GM23338 (cell line): ENCODE measurements around the gene FAM120A. TPM values are rescaled to one million over a fixed set of nuclear protein-coding genes. Genes with fewer than 3 reads are reported as not detected.
A peak's percentile ranks its signal among the peaks of the same experiment; 100 is the strongest.

Source experiments
- ATAC-seq: fragments of 200-7000 bp; cut with Tn5 transposase; 3 replicates; pipeline ENCODE4 v1.9.1; 2020
- DNase-seq: peaks from one replicate; pipeline ENCODE4 v3.0.0-alpha.2; 2015; ENCODE audit warnings: low spot score
- H2AFZ ChIP-seq: fragments of 200-600 bp; sonication (generic); 2 replicates; pipeline ENCODE4 v1.8.0; 2016; ENCODE audit warnings: antibody characterized with exemption, mild to moderate bottlenecking, moderate library complexity
- H3F3A ChIP-seq: fragments of 200-600 bp; sonication (generic); replicated peaks from 2 replicates; pipeline ENCODE4 v1.8.0; 2017; ENCODE audit warnings: antibody characterized with exemption, mixed run types, low read depth
- H3K27ac ChIP-seq: fragments of 200-600 bp; sonication (generic); 2 replicates; pipeline ENCODE4 v1.6.1; 2016; ENCODE audit warnings: low read depth
- H3K27me3 ChIP-seq: fragments of 200-600 bp; sonication (generic); 2 replicates; pipeline ENCODE4 v1.8.0; 2016; ENCODE audit warnings: mild to moderate bottlenecking, mixed run types, moderate library complexity; ENCODE audit not compliant: insufficient read depth
- H3K36me3 ChIP-seq: fragments of 200-600 bp; sonication (generic); 2 replicates; pipeline ENCODE4 v1.8.0; 2016; ENCODE audit warnings: mild to moderate bottlenecking; ENCODE audit not compliant: insufficient read depth
- H3K4me1 ChIP-seq: fragments of 200-600 bp; sonication (generic); 2 replicates; pipeline ENCODE4 v1.8.0; 2016; ENCODE audit warnings: mild to moderate bottlenecking, moderate library complexity; ENCODE audit not compliant: insufficient read depth
- H3K4me2 ChIP-seq: fragments of 200-600 bp; sonication (generic); 2 replicates; pipeline ENCODE4 v1.7.1; 2017; ENCODE audit warnings: mixed run types
- H3K4me3 ChIP-seq: fragments of 200-600 bp; sonication (generic); 2 replicates; pipeline ENCODE4 v1.6.1; 2016; ENCODE audit warnings: mixed run types
- H3K79me2 ChIP-seq: fragments of 200-600 bp; sonication (generic); replicated peaks from 2 replicates; pipeline ENCODE4 v1.8.0; 2017; ENCODE audit warnings: mild to moderate bottlenecking; ENCODE audit not compliant: insufficient read depth
- H3K9me2 ChIP-seq: fragments of 200-600 bp; sonication (generic); 2 replicates; pipeline ENCODE4 v1.8.0; 2017; ENCODE audit not compliant: insufficient read depth
- H4K20me1 ChIP-seq: fragments of 200-600 bp; sonication (generic); replicated peaks from 2 replicates; pipeline ENCODE4 v1.8.0; 2017; ENCODE audit warnings: mild to moderate bottlenecking; ENCODE audit not compliant: insufficient read depth
- H3K27ac Mint-ChIP-seq: 2 replicates; pipeline ENCODE4 v1.8.0; 2020; ENCODE audit warnings: inconsistent platforms, mild to moderate bottlenecking, moderate library complexity, mixed read lengths
- H3K27me3 Mint-ChIP-seq: 3 replicates; pipeline ENCODE4 v1.8.0; 2022; ENCODE audit warnings: low read depth, mild to moderate bottlenecking, moderate library complexity, mixed read lengths, inconsistent platforms; ENCODE audit not compliant: insufficient read depth, poor library complexity
- H3K36me3 Mint-ChIP-seq: 3 replicates; pipeline ENCODE4 v1.8.0; 2021; ENCODE audit warnings: low read depth, mild to moderate bottlenecking, inconsistent platforms, moderate library complexity, mixed read lengths
- H3K4me1 Mint-ChIP-seq: 3 replicates; pipeline ENCODE4 v1.8.0; 2020; ENCODE audit warnings: mild to moderate bottlenecking, inconsistent platforms, mixed read lengths
- H3K4me3 Mint-ChIP-seq: 3 replicates; pipeline ENCODE4 v1.8.0; 2021; ENCODE audit warnings: moderate library complexity, mild to moderate bottlenecking, inconsistent platforms, mixed read lengths
- H3K9me3 Mint-ChIP-seq: 3 replicates; pipeline ENCODE4 v1.8.0; 2020; ENCODE audit warnings: moderate library complexity, mild to moderate bottlenecking, inconsistent platforms, mixed read lengths
- CREB1 ChIP-seq: fragments of 250-450 bp; sonication (Bioruptor Pico); IDR thresholded peaks from 2 replicates; pipeline ENCODE4 v1.5.0; 2020; ENCODE audit warnings: low read depth, mild to moderate bottlenecking, moderate library complexity
- EZH2 ChIP-seq: fragments of 200-600 bp; sonication (generic); IDR thresholded peaks from one replicate; pipeline ENCODE4 v1.8.0; 2017; ENCODE audit warnings: antibody characterized with exemption, mild to moderate bottlenecking, low read depth; ENCODE audit not compliant: unreplicated experiment
- EZH2phosphoT487 ChIP-seq: fragments of 200-600 bp; sonication (generic); IDR thresholded peaks from one replicate; pipeline ENCODE4 v1.8.1; 2018; ENCODE audit warnings: antibody characterized with exemption; ENCODE audit not compliant: unreplicated experiment
- JUNB ChIP-seq: IDR thresholded peaks from one replicate; pipeline ENCODE4 v1.6.1; 2016; ENCODE audit warnings: antibody characterized with exemption; ENCODE audit not compliant: unreplicated experiment
- POLR2AphosphoS5 ChIP-seq: IDR thresholded peaks from 2 replicates; pipeline ENCODE4 v1.6.1; 2016; ENCODE audit warnings: antibody characterized with exemption, low read depth
- STAT1 ChIP-seq: IDR thresholded peaks from one replicate; pipeline ENCODE4 v1.6.1; 2016; ENCODE audit warnings: antibody characterized with exemption; ENCODE audit not compliant: unreplicated experiment
- ZNF114 ChIP-seq: fragments of 250-450 bp; sonication (Bioruptor Pico); IDR thresholded peaks from 2 replicates; pipeline ENCODE4 v1.5.0; 2020; ENCODE audit warnings: mild to moderate bottlenecking, moderate library complexity
- ZNF331 ChIP-seq: fragments of 250-450 bp; sonication (Bioruptor Pico); IDR thresholded peaks from 2 replicates; pipeline ENCODE4 v1.5.0; 2020; ENCODE audit warnings: low read depth, mild to moderate bottlenecking, moderate library complexity
- polyA plus RNA-seq: library from polyadenylated mRNA; unstranded; fragments of >200 nt; fragmentation: Nextera tagmentation; extraction: Ambion mirVana; gene quantifications from 2 replicates; pipeline ENCODE4 v1.2.1, GENCODE V29; 2016
- total RNA-seq: library from RNA; depleted of rRNA; stranded (reverse); fragments of >200 nt; shearing (Covaris generic); gene quantifications from 2 replicates; pipeline ENCODE4 v1.2.3, GENCODE V29; 2014
- TF ChIP-seq, protein P1 (sequence below): IDR thresholded peaks from 2 replicates; pipeline ENCODE4 v1.6.1; 2016; ENCODE audit warnings: antibody characterized with exemption

The FAM120A gene
- total and polyA plus RNA-seq, 2 experiments from 2014 or later, result 28.2 to 52.5 TPM

DNA sequence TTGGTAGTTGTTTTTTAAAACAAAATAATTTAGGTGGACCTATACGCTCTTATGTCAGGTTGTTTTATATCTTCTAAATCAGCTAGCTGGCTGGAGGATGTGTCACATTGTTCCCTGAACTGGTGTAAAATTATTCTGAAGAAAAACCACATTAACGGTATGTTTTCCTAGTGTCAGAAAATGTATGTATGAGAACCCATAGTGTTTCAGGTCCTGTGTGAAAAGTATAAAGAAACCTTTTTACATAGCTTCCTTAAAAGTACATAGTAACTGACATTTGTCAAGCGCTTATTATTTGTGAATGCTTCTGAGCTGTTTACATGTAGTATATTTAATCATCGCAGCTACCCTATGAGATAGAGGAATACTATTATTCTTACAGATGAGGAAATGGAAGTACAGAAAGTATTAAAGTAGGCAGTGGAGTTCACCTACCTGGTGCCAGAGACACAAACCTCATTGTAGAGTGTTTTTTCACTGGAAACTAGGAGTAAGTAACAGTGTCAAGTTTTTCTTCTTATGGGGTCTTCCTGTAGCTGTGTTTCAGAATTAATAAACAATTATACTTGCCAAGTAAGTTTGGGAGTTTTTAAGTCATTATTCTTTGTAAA, 12.3 kb downstream of the FAM120A start:
- Mint-ChIP-seq H3K27ac (peak overlapping the region; percentile 84), H3K36me3 (no peaks in the 10 kb centered on the region), H3K4me3 (no peak overlapping the region; the same call in 2 of the 3 replicates), H3K4me1 (peaks cover 80% of the 10 kb centered on the region), H3K27me3 (peaks cover 2% of the 10 kb centered on the region), H3K9me3 (no peaks in the 10 kb centered on the region)
- DNase-seq, result no peak
- H3K4me2 ChIP-seq, result 0 out of 2 replicates have a peak overlapping the region, but pooled peaks have one; percentile 9
- H3K27ac ChIP-seq, result peak overlapping the region; percentile 64
- no peaks in the 10 kb centered on the region for H3K36me3 ChIP-seq
- ATAC-seq, result no peak
- H3K4me3 ChIP-seq, result no peak overlapping the region
- H3K27me3 ChIP-seq, result no peaks in the 10 kb centered on the region
- no peaks in the 10 kb centered on the region for H3K9me2 ChIP-seq
- TF ChIP-seq JUNB (no peak), STAT1 (no peak), ZNF114 (CRISPR knock-in tag) (no peak), CREB1 (CRISPR knock-in tag) (no peak), EZH2 (no peak)
- H3K79me2 ChIP-seq, result peaks cover 99% of the 10 kb centered on the region
- H3F3A ChIP-seq, result no peaks in the 10 kb centered on the region
- H3K4me1 ChIP-seq, result peaks cover 79% of the 10 kb centered on the region
- H2AFZ ChIP-seq, result no peak overlapping the region
- peaks cover 24% of the 10 kb centered on the region; the same call in 1 of the 2 replicates for H4K20me1 ChIP-seq

DNA sequence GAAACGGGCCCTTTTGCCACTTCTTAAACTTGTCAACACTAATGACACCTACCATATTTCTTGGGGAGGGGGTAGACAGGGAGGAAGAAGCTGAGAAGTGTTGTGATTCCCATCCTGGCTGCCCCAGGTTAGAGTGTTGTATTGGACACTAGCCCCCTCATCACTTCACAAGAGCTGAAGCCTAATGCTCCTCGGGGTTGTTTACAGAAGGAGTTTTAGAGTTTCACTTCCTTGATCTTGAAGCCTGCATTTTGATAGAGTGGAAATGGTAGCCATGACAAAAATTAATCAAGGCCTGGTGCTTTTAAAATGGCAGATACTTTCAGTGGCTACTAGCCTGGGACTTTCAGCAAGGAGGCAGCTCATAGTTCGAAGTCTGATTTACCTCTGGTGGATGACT, 12.9 kb downstream of the FAM120A start:
- no peaks in the 10 kb centered on the region for H3F3A ChIP-seq
- H3K79me2 ChIP-seq, result peaks cover 99% of the 10 kb centered on the region
- H3K4me2 ChIP-seq, result peak overlapping the region; percentile 41
- no peaks in the 10 kb centered on the region for H3K9me3 Mint-ChIP-seq
- no peaks in the 10 kb centered on the region for H3K36me3 ChIP-seq
- no peaks in the 10 kb centered on the region for H3K36me3 Mint-ChIP-seq
- no peak overlapping the region; the same call in 1 of the 2 replicates for H3K4me3 ChIP-seq
- H4K20me1 ChIP-seq, result peaks cover 29% of the 10 kb centered on the region; the same call in 1 of the 2 replicates
- peak overlapping the region; percentile 84 for H3K27ac Mint-ChIP-seq
- H2AFZ ChIP-seq, result no peak overlapping the region
- H3K4me3 Mint-ChIP-seq, result peak overlapping the region; percentile 33
- no peak for TF ChIP-seq EZH2
- H3K4me1 ChIP-seq, result peaks cover 79% of the 10 kb centered on the region
- no peak for DNase-seq
- H3K4me1 Mint-ChIP-seq, result peaks cover 79% of the 10 kb centered on the region
- peaks cover 2% of the 10 kb centered on the region for H3K27me3 Mint-ChIP-seq
- ATAC-seq, result no peak
- peak overlapping the region; percentile 64 for H3K27ac ChIP-seq
- no peaks in the 10 kb centered on the region for H3K9me2 ChIP-seq
- H3K27me3 ChIP-seq, result no peaks in the 10 kb centered on the region

DNA sequence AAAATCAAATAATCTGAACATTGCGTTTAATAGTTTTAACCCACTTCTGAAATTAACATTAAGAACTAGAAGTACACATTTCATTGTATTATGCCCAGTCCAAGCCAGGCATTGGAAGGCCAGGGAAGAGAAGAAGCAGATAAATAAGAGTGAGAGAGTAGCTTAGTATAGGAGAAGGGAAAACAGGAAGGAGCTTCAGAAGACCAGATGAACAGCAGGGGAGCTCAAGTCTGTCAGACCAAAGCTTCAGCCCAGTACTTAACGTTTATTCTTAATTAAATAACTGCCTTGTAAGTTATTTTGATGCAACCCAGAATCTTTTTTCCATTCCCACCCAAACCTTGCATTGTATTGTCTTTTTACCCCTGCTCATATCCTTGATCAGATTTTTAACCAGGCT, 13.4 kb downstream of the FAM120A start:
- H3K4me3 Mint-ChIP-seq, result peak overlapping the region; percentile 33
- Histone ChIP-seq H4K20me1 (peaks cover 33% of the 10 kb centered on the region; the same call in 1 of the 2 replicates), H3K79me2 (peaks cover 99% of the 10 kb centered on the region), H3K4me2 (peak overlapping the region; percentile 41), H3K4me3 (no peak overlapping the region; the same call in 1 of the 2 replicates), H3F3A (no peaks in the 10 kb centered on the region), H3K9me2 (no peaks in the 10 kb centered on the region), H3K36me3 (no peaks in the 10 kb centered on the region), H3K4me1 (peaks cover 79% of the 10 kb centered on the region), H3K27me3 (no peaks in the 10 kb centered on the region), H3K27ac (peak overlapping the region; percentile 64), H2AFZ (no peak overlapping the region)
- peaks cover 2% of the 10 kb centered on the region for H3K27me3 Mint-ChIP-seq
- H3K27ac Mint-ChIP-seq, result peak overlapping the region; percentile 76
- ATAC-seq, result peak; percentile 59
- DNase-seq, result peak; percentile 57
- no peaks in the 10 kb centered on the region for H3K36me3 Mint-ChIP-seq
- no peaks in the 10 kb centered on the region for H3K9me3 Mint-ChIP-seq
- TF ChIP-seq ZNF331 (CRISPR knock-in tag), result no peak
- no peak for TF ChIP-seq POLR2AphosphoS5
- TF ChIP-seq EZH2phosphoT487, result no peak
- TF ChIP-seq, protein P1, sequence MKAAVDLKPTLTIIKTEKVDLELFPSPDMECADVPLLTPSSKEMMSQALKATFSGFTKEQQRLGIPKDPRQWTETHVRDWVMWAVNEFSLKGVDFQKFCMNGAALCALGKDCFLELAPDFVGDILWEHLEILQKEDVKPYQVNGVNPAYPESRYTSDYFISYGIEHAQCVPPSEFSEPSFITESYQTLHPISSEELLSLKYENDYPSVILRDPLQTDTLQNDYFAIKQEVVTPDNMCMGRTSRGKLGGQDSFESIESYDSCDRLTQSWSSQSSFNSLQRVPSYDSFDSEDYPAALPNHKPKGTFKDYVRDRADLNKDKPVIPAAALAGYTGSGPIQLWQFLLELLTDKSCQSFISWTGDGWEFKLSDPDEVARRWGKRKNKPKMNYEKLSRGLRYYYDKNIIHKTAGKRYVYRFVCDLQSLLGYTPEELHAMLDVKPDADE, result no peak
- TF ChIP-seq JUNB, result no peak
- peaks cover 74% of the 10 kb centered on the region for H3K4me1 Mint-ChIP-seq
